Smooth muscle cell of the brain vasculature (primary cell): Measurements from ENCODE around the gene ZSWIM7.

Experiments used
- DNase-seq: peaks from one replicate; pipeline ENCODE4 v3.0.0-alpha.2; 2012; ENCODE audit warnings: low read depth, low spot score

Gene ZSWIM7

DNA sequence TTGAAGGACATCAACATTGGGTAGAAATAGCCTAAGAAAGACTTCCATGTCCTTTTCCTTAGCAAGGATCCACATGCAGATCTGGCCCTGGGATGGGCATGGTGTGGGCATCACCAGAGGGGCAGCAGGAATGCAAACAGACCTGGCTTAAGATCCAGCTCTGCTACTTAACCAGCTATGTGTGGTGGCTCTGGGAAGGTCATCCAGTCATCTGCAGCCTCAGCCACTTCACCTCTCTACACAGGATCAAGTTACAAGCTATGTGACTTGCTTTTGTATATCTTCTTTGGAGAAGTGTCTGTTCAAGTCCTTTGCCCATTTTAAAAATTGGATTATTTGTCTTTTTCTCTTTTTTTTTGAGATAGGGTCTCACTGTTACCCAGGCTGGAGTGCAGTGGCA is 68.1 kb downstream of the ZSWIM7 start:
- no peak for DNase-seq

DNA sequence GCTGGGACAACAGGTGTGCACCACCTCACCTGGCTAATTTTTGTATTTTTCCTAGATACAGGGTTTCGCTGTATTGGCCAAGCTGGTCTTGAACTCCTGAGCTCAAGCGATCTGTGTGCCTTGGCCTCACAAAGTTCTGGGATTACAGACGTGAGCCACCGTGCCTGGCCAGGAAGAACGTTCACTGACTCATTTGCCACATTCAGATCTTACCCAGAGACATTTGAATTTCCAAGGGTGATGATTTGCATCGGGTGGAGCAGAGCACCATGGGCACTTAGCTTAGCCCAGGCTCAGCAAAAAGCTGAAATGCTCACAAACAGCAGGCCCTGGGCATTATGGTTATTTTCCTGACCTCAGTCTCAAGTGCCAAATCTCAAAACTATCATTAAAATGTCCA is 69.1 kb downstream of the ZSWIM7 start:
- DNase-seq = no peak

DNA sequence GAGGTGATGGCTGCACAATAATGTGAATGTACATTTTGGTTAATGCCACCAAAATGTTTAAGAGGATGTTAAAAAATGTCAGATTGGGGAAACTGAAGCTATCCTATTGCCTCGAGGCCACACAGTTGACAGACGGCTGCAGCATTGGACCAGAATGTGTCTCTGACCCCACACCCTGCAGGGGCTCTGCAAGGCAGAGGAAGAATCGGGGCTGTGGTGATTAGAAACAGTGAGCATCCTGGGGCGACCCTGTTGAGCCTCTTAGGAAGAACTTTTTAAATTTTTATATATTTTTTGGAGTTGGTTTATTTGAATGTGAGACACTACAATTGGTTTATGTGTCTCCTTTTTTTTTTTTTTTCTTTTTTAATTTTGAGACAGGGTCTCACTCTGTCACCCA is 69.6 kb downstream of the ZSWIM7 start:
- DNase-seq = no peak

DNA sequence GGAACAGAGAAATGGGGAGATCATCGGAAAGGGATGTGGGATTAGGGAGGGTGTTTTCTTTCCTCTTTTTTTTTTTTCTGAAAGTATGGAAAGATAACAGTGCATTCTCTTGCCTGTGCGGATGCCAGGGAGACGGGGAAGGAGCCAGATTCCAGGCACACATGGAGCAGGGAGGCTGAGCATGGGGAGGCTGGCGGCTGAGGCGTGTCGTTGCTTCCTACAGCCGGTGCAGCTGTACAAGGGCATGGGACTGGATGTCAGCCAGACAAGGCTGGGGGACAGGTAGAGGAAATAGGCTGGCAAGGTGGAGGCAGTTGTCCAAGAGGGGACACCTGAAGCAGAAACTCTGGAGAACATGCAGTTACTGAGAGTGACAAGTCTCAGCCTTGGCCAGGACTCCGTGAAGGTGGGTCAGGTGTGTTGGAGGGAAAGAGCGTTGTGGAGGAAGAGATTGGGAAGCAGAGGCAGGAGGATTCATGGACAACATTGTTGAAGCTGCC is 71.2 kb downstream of the ZSWIM7 start:
- no peak for DNase-seq
